ENCODE results near the gene ZNF266. TPM values are rescaled to one million over a fixed set of nuclear protein-coding genes. Genes with fewer than 3 reads are reported as not detected.

ZNF266 gene
- total and polyA plus RNA-seq, 2 of the 13 experiments (the other 11 are each of a cell fraction or from before 2014, with no cell fraction given), result 19.8 to 20.8 TPM

DNA sequence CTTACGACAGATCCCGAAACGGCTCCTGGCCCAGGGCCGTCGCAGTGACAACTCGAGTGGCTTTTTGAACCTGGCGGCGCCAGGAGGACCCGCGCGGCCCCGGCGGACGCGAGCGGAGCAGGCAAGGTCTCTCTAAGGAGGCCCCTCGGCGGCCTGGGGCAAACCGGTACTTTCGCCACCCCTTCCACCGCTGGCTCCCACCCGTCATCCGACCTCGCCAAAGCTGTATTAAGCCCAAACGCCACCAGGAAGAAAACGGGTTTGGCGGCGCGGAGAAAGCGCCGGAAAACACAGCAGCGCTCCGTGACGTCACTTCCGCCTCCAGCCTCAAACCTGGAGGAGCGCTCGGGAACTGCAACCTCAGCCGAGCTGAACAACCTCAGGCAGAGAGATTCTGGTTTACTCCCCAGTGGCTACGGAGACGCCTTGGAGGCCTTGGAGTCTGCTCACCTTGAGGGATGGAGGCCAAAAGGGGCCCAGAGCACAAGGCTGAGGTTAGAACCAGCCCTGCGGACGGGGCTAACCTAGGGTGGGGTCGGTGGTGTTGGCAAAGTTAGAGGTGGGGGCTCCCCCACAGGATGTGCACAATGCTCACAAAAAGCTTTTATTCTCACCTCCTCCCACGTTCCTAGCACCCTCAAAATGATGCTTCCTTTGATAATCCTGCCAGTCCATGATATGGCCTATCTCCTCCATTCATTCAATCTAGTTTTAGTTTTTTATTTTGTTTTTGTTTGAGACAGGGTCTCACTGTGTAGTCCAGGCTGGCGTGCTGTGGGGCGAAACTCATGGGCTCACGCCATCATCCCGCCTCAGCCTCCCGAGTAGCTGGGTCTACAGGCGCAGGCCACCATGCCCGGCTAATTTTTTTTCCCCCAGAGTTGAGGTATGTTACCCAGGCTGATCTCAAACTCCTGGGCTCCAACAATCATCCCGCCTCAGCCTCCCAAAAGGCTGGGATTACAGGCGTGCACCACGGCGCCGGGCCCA, at the start of gene ZNF266 (continued):
- TF ChIP-seq NR1H2 (CRISPR knock-in tag; IDR thresholded peaks at IDR 0.05; ENCODE audit: borderline replicate concordance, low read depth) (no peak), WIZ (CRISPR knock-in tag; IDR thresholded peaks at IDR 0.05) (no peak), LCORL (IDR thresholded peaks at IDR 0.05) (no peak), LCORL (CRISPR knock-in tag; IDR thresholded peaks at IDR 0.05) (no peak), STAT5B (CRISPR knock-in tag; IDR thresholded peaks at IDR 0.05) (no peak), ZFYVE20 (CRISPR knock-in tag; IDR thresholded peaks at IDR 0.05; ENCODE audit: borderline replicate concordance, low read depth) (no peak), EED (CRISPR knock-in tag; IDR thresholded peaks at IDR 0.05) (0 out of 2 replicates have a peak, but pooled peaks have one; percentile 41), ZNF563 (CRISPR knock-in tag; IDR thresholded peaks at IDR 0.05) (peak; percentile 60; the same call in 1 of the 2 replicates), ZNF615 (CRISPR knock-in tag; IDR thresholded peaks at IDR 0.05; ENCODE audit: borderline replicate concordance) (no peak), ZNF776 (CRISPR knock-in tag; IDR thresholded peaks at IDR 0.05) (no peak), ZSCAN31 (CRISPR knock-in tag; IDR thresholded peaks at IDR 0.05; ENCODE audit: low read depth) (peak; percentile 66), HCFC1 (IDR thresholded peaks at IDR 0.05; ENCODE audit: low read depth, low read length) (peak; percentile 47), ZNF891 (CRISPR knock-in tag; IDR thresholded peaks at IDR 0.05) (0 out of 2 replicates have a peak, but pooled peaks have one; percentile 48), ZFP37 (CRISPR knock-in tag; IDR thresholded peaks at IDR 0.05; ENCODE audit: borderline replicate concordance) (peak; percentile 16; the same call in 1 of the 2 replicates), ZMYM3 (CRISPR knock-in tag; IDR thresholded peaks at IDR 0.05) (no peak), HES4 (CRISPR knock-in tag; IDR thresholded peaks at IDR 0.05; ENCODE audit: borderline replicate concordance) (no peak; the same call in 1 of the 2 replicates), ZNF10 (CRISPR knock-in tag; IDR thresholded peaks at IDR 0.05; ENCODE audit: borderline replicate concordance, low read depth) (no peak), TARDBP (CRISPR knock-in tag; IDR thresholded peaks at IDR 0.05) (no peak), BORCS8-MEF2B (CRISPR knock-in tag; IDR thresholded peaks at IDR 0.05) (no peak), STAG1 (CRISPR knock-in tag; IDR thresholded peaks at IDR 0.05) (0 out of 2 replicates have a peak, but pooled peaks have one; percentile 5)
- TF ChIP-seq, protein P1, sequence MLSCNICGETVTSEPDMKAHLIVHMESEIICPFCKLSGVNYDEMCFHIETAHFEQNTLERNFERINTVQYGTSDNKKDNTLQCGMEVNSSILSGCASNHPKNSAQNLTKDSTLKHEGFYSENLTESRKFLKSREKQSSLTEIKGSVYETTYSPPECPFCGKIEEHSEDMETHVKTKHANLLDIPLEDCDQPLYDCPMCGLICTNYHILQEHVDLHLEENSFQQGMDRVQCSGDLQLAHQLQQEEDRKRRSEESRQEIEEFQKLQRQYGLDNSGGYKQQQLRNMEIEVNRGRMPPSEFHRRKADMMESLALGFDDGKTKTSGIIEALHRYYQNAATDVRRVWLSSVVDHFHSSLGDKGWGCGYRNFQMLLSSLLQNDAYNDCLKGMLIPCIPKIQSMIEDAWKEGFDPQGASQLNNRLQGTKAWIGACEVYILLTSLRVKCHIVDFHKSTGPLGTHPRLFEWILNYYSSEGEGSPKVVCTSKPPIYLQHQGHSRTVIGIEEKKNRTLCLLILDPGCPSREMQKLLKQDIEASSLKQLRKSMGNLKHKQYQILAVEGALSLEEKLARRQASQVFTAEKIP (CRISPR knock-in tag; IDR thresholded peaks at IDR 0.05; ENCODE audit: borderline replicate concordance), result no peak
- TF ChIP-seq, protein P2, sequence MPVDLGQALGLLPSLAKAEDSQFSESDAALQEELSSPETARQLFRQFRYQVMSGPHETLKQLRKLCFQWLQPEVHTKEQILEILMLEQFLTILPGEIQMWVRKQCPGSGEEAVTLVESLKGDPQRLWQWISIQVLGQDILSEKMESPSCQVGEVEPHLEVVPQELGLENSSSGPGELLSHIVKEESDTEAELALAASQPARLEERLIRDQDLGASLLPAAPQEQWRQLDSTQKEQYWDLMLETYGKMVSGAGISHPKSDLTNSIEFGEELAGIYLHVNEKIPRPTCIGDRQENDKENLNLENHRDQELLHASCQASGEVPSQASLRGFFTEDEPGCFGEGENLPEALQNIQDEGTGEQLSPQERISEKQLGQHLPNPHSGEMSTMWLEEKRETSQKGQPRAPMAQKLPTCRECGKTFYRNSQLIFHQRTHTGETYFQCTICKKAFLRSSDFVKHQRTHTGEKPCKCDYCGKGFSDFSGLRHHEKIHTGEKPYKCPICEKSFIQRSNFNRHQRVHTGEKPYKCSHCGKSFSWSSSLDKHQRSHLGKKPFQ (CRISPR knock-in tag; IDR thresholded peaks at IDR 0.05; ENCODE audit: insufficient replicate concordance), result peak; percentile 44
- TF ChIP-seq, protein P3, sequence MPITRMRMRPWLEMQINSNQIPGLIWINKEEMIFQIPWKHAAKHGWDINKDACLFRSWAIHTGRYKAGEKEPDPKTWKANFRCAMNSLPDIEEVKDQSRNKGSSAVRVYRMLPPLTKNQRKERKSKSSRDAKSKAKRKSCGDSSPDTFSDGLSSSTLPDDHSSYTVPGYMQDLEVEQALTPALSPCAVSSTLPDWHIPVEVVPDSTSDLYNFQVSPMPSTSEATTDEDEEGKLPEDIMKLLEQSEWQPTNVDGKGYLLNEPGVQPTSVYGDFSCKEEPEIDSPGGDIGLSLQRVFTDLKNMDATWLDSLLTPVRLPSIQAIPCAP (CRISPR knock-in tag; IDR thresholded peaks at IDR 0.05; ENCODE audit: low read depth), result no peak
